HG02798 (cell line): ENCODE results near the gene CTBP2.

Source experiments
- ATAC-seq: cut with Tn5 transposase; IDR thresholded peaks from one replicate; pipeline ENCODE4 v1.9.1; 2021; ENCODE audit warnings: mild to moderate bottlenecking; ENCODE audit not compliant: unreplicated experiment, poor library complexity

CTBP2 gene

DNA sequence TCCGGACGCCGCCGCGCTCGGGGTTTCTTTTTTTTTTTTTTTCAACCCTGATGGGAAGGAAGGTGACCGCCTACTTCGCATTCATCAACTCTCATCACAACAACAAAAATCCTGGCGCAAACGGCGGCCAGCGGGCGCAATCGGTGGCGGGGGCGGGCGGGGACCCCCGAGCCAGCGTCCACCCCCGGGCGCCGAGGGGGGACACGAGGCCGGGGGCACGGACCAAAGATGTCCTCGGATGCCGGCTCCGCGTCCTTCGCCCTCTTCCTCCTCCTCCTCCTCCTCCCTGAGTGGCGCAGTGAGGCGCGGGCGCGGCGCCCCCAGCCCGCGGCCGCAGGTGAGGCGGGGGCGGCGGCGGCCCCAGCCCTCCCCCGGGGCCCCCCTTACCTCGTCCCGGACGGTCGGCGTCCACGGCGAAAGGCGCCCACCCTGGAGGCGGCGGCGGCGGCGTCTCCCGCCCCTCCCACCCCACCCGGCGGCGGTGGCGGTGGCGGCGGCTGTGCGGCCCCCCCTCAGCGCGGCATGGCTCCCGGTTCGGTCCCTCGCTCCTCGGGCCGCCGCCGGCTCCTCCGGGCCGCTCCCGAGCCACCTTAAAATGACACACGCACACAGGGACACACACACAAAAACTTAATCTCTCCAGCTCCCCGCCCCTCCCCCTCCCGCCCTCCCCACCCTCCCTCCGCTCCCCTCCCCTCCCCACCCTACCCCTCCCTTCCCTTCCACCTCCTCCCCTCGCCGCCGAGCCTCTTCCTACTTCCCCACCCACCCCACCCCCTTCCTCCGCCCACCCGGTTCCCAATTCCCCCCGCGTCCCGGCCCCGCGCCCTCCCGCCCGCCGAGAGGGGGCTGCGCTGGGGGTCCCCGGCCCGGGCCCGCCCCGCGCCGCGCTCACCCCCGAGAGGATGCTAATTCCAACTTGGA is at the start of gene CTBP2:
Gene CTBP2, minus strand, starts transcription at position 632 of the 924 bp plus-strand sequence.
- no peak for ATAC-seq

DNA sequence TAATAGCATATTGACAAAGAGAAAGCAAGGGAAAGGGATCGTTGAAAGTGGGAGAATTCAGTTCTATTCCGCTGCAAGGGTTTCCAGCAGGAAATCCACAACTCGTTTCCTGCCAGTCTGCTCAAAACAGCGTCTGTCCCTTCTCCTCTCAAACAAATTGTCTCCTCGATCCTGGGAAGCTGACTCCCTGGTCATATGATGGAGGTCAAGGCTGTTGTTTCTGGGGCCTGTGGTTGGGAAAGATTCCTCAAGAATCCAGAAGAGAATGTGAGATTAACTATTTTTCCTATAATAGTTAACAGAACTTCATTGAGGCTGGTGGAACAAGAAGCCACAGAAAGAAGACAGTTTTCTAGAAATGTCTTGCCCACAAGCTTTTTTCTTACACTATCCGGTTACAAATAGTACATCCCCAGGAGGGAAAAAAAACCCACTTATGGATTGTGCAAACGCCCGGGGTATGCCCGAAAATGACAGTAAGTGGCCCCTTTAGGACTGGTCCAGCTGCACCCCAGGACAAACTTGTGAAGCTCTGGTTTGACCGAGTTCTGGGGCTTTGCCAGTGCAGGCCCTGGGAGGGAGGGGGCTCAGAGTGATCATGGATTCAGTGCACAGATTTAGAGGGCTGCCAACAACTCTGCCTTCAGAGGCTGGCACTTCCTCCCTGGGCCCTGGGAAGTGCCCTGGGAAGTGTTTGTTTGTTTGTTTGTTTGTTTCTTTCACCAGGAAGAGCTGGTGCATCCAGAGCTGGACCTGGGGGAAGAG is 49.4 kb upstream of the CTBP2 start:
- no peak for ATAC-seq

DNA sequence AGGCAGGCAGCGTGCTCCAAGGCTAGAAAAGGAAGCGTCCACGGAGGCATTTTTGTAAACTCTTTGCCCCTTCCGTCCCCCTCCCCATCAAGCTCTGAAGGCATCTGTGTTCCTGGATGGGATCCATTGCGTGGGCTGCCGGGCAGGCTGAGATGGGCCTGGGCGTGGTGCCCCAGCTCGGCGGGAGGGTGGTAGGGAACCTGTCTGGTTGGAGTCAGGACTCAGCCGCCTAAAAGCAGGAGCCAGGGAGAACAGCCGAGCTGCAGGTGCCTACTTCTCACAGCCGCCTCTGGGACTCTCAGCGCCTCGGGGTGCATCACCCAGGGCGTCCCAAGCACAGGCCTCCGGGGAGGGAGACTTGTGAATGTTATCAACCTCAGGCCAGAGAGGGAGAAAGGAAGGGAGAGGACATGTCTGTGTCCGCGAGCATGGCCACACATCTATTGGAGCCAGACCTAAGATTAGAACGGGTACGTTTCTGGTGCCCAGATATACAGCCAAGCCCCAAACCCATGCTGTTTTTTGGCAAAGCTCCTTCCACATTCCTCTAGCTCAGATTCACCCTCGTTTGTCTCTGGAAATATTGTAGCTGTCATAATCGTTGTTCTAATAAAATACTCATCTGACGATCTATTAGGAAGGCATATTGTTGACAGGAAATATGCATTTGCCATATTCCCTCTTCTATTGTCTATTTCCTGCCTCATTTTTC is 48.6 kb upstream of the CTBP2 start:
- ATAC-seq: no peak

- ATAC-seq: no peak
Measured at GRCh38 chr10:125206623-125207022, 46.3 kb upstream of the CTBP2 start.

- ATAC-seq: no peak
Measured at GRCh38 chr10:125205431-125205830, 45.1 kb upstream of the CTBP2 start.

- no peak for ATAC-seq
Measured at GRCh38 chr10:125204400-125204799, 44.0 kb upstream of the CTBP2 start.

DNA sequence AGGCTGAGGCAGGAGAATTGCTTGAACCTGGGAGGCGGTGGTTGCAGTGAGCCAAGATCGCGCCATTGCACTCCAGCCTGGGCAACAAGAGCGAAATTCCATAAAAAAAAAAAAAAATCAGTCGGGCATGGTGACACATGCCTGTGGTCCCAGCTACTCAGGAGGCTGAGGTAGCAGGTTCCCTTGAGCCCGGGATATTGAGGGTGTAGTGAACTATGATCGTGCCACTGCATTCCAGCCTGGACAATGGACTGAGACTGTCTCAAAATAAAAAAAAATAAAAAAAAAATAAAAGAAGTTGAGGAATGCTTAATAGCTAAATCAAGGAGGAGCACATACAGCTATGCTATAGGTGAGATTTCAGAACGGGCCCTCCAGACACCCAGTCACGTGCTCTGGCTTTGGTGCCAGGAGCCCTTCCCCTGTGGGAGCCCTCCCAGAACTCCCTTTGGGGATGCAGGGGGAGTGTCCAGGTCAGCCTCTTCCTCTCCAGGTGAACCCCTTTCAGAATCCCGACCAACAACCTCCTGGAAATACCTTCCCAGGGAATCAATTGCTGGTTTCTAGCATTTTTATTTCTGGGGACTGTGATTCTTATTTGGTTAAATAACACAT is 42.9 kb upstream of the CTBP2 start:
- no peak for ATAC-seq

DNA sequence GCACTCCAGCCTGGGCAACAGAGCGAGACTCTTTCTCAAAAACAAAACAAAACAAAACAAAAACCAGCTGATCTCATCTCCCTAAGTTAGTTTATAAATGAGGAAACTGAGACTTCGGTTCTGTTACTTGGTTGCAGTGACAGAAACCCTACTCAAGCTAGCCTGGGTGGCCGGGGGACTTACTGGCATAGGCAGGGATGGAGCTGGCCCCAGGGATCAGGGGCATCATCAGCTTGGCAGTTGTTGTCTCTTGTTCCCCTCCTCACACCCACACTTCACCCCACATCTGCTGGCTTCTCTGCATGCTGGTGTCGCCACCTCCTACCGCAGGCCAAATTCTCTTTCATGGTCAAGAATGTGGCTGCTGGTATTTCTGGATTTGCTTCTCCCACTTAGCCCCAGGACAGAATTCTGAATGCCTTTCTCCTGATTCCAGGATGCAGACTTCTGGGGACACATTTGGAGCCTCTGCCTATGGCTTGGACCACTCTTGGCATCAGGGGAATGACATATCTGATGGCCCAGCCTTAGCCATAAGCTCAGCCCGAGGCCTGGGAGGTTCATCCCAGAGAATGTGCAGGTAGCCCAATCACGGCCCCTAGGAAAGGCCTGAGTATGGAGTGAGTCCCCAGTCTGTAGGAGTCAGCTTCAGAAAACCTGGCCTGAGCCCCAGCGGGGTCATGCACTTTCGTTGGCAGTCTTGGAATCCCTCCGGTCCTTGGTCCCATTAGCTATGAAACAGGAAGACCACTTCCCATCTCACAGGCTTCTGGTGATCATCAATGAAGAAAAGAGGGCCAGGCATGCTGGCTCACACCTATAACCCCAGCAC is 41.6 kb upstream of the CTBP2 start:
- ATAC-seq: no peak

GRCh38 chr10:125201108-125201524 is 40.8 kb upstream of the CTBP2 start:
- ATAC-seq: peak; percentile 87

GRCh38 chr10:125200396-125200795 is 40.0 kb upstream of the CTBP2 start:
- ATAC-seq: no peak

DNA sequence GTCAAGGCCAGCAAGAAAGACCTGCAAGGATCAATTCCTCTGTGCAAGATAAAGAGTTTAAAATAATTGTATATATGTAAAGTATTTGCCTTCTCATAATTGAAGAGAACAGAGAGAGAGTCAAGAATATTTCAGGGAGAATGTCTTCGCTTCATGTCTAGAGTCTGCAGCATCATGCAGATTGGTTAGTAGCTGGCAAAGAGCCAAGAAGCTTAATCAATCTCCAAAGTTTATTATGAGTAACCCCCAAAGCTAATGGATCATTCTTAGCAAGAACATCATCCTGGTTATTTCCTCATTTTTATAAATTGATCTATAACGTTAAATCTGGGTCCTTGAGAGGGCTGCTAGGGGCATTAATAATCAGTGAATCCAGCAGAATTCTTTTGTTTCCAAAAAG is 38.9 kb upstream of the CTBP2 start:
- ATAC-seq: no peak

DNA sequence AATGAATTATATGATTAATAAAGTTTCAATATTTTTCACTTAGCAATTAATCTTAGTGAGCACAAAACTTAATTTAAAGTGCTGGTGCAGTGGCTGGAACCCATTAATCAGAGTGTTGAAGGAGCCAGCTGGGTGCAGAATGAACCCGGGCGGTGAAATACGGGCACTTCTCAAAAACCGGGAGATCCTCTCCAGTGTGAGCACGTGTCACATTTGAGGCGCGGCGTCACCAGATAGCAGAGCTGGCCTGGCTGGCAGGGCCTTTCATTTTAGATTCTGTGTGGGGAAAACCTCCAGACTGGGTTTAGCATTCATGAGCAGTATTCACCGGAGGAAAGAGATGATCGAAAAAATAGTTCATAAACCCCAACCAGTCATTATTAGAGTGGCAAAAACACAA is 34.5 kb upstream of the CTBP2 start:
- ATAC-seq: no peak

- no peak for ATAC-seq
Measured at GRCh38 chr10:125193306-125193877, 33.0 kb upstream of the CTBP2 start.

DNA sequence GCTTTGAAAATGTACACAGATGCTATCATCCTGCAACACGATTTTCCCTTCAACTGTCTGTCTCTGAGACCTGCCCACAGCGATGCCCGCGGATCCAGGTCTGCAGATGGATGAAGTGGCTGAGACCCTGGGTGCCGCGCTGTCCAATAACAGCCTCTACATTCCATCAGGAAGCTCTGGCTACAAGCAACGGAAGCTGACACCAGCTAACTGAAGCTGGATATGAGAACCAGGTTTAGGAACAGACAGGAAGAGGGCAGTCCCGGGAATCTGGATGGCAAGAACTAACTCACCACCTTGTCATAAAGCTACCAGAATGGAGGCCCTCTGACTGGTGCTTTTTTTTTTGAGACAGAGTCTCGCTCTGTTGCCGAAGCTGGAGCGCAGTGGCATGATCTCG is 32.3 kb upstream of the CTBP2 start:
- ATAC-seq: no peak

GRCh38 chr10:125192005-125192404 is 31.6 kb upstream of the CTBP2 start:
- no peak for ATAC-seq

DNA sequence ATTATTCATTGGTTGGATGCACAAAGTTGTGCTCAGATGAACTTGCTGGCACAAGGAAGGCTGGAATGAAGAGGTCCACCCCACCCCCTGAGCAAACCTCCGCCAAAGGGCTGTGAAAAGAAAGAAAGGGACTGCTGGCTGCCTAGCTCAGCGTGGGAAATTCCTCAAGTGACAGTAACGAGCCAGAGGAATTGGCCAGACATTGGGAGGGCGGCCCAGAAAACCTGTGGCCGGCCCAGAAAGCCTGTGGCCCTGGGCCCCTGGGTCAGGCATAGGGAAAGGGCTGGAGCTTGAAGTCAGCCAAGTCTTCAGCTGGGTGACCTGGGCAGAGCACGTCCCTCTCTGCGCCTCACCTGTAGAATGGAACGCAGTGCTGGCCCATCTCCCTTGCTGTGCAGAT is 30.6 kb upstream of the CTBP2 start:
- no peak for ATAC-seq

- ATAC-seq: no peak
Measured at GRCh38 chr10:125190414-125190813, 30.1 kb upstream of the CTBP2 start.

DNA sequence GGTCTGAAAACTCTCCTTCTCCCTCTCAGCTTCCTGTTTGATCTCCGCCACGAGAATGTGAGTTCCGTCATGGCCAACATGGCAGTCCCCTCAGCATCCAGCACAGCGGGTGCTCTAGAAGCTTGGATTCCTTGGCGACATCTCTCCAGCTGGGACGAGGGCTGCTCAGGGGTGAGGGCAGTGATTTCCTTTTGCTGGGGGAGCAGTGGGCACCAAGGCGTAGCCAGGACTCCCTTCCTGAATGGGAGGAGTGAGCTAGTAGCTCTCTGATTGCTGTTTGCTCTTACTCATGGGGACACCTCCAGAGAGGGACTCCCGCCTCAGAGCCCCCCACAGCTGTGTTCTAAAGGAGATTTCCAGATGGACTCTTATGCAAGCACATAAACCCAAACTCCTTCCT is 28.8 kb upstream of the CTBP2 start:
- no peak for ATAC-seq
